GM12892 (cell line): ENCODE results near the gene PTPN21.

Source experiments
- POLR2A ChIP-seq: IDR thresholded peaks from 2 replicates; pipeline ENCODE4 v1.6.1; 2011; ENCODE audit warnings: low read depth, low read length, control low read depth
- TAF1 ChIP-seq: IDR thresholded peaks from 2 replicates; pipeline ENCODE4 v1.6.1; 2011; ENCODE audit warnings: low read depth, mild to moderate bottlenecking, control low read depth, low read length, borderline replicate concordance

GRCh38 chr14:88493392-88494185, 61.2 kb downstream of the PTPN21 start:
- TF ChIP-seq POLR2A, result no peak
- no peak for TF ChIP-seq TAF1
